Glomerular visceral epithelial cell (primary cell): ENCODE data around the gene RBBP8NL.

Experiments used
- DNase-seq: peaks from one replicate; pipeline ENCODE4 v3.0.0-alpha.2; 2016; ENCODE audit errors: extremely low spot score

Gene RBBP8NL

GRCh38 chr20:62407221-62407992, 19.9 kb downstream of the RBBP8NL start, which contains the start of gene CABLES2:
Gene CABLES2, minus strand, starts transcription at chr20:62407285. Its CDS starts 9 bp downstream, at chr20:62407276.
- DNase-seq, result peak; percentile 95

GRCh38 chr20:62406635-62407176, 20.6 kb downstream of the RBBP8NL start:
- no peak for DNase-seq

DNA sequence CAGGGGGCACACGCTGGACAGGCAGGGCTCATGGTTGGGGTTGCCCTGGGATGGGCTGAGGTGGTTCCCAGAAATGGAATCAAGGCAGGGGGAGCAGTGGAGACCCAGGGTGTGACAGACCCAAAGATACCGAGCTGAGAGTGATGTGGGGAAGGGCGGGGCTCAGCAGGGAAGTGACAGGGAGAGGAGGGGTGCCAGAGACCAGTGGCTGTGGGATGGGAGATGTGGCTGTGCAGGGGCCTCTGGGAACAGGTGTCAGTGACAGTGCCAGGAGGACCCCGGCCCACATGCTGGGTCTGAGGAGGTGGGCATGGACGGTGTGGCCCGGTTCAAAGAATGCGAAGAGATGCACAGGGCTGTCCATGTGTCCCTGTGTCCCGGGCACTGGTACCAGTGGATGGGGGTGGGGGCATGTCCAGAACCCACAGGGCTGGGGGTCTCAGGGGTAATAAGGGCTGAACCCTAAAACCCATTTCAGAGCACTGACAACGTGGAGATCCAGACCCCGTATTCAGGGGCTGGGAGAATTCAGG, 21.3 kb downstream of the RBBP8NL start:
- no peak for DNase-seq

DNA sequence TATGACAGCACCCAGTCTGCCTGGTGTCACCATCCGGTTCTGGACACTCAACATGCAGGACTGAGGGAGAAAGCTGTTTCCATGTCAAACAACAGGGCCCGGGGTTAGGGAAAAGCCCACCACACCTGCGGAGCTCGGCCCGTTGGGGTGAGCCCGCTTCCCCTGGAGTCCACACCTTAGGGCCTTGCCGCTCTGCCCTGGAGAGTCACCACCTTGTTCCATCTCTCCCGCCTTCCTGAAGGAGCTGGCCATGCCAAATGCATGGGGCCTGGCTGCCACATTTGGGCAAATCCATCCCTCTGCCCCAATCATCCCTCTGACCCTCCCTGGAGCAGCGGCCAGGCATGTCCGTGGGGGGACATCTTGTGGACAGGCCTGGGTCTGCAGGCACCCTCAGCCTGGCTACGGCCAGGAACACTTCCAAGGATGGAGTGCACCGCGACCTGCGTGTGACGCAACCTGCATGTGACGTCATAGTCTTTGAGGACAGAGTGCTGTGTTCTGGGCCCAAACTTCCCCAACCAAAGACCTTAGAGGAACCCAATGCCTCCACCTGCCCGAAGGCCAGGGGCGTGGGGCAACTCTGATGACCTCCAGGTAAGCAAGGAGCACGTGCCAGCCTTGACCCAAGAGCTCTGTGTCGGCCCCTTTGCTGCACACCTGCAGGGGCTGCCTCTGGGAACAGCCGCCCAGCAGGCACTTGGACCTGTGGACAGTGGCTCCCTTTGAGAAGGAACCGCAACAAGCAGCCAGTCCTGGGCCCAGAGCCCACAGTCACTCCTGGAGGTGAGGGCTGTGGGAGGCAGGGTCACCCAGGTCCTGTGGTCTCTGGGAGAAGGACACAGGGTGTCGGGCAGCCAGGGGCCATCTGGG, 22.0 kb downstream of the RBBP8NL start:
- DNase-seq, result peak; percentile 44

DNA sequence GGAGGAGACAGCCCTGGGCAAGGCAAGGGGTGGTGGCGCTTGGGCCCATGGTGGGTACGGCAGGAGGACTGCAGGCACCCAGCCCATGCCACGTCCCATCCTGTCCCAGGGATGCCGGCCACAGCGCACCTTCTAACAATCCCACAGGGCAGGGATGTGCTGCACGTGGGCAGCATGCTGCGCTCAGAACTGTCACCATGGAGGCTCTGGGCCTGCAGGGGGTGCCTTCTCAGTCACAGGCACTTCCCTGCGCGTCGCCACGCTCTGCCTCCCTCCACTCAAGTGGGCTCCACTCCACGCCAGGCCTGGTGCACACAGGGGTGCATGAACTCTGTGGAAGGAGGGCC, 22.6 kb downstream of the RBBP8NL start:
- no peak for DNase-seq

DNA sequence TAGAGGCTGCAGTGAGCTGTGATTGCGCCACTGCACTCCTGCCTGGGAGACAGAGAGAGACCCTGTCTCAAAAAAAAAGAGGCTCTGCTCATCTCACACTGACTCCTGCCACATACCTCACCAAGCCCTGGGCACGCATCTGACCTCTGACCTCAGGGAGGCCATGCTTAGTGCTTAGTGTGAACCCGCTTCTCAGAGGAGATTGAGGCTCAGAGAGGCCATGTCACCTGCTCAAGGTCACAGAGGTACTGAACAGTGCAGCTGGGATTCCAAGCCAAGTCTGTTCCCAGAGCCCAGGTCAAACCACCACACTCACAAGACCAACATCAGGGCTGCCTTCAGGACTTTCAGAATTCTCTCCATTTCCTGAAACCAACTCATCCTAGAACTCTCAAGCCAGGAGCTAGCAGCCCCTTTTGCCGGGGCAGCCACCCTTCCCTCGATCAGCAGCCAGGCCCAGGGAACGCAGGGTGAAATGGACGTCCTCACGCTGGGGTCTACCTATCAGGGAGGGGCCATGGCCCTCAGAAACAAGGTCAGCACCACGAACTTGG, 23.1 kb downstream of the RBBP8NL start:
- DNase-seq, result no peak

DNA sequence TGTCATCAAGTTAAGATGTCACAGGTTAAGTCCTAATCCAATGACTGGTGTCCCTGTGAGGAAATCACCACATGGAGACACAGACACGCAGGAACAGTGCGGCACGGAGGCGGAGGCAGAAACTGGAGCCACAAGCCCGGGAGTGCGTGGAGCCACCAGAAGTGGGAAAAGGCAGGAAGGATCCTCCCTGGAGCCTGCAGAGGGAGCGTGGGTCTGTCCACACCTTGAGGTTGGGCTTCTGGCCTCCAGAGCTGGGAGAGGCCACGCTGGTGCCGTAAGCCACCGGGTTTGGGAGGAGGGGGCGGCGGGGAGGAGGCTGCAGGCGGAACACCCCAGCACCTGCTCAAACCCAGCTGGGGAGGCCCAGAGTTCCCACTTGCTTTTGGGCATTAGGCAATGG, 24.0 kb downstream of the RBBP8NL start:
- DNase-seq, result no peak

DNA sequence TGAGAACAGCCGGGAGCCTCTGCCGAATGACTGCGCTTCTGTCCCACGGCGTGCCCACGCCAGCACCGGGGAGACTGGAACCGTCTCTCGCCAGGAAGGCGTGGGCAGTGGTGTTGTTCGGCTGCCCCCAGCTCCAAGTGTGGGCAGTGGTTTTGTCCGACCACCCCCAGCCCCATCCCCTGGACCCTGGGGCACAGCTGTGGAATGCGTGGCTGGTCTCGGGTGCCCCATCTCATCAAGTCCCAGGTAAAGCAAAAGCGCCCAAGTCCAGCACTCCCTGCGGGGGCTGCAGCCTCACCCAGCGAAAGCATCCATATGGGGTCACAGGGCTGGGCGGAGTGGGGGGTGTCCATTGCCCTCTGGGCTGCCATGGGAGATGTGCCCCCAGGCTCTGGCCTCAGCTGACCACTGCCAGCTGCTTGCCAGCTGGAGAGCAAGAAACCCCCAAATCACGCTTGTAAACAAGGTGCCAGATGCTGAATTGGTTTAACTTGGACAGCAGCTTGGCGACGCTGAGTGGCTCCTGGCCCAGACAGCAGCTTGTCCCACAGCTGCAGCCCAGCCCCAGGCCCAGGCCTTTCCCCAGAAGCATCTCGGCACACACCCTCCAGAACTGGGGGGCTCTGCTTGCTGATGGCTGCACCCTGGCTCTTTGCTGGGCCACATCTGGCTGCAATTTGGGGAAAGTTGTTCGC, 24.7 kb downstream of the RBBP8NL start:
- DNase-seq, result no peak

- no peak for DNase-seq
Observed at GRCh38 chr20:62401331-62401779, 26.0 kb downstream of the RBBP8NL start.

DNA sequence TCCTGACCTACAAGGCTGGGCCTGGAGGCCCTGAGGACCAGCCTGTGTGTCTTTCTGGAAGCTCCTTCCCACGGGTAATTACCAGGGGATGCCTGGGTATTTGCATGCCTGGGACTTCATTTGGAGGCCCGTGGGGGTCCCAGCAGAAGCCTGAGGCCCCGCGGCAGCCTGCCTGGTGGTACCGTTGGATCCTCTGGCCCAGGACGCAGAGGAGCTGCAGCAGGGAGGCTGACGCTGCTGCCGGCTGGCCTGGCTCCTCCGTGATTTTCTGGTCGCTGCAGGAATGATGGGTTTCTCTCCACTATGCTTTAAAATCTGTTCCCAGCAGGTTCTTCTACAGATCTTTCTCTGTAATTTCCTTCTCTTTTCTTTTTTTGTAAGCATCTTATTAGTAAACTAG, 26.8 kb downstream of the RBBP8NL start:
- no peak for DNase-seq

DNA sequence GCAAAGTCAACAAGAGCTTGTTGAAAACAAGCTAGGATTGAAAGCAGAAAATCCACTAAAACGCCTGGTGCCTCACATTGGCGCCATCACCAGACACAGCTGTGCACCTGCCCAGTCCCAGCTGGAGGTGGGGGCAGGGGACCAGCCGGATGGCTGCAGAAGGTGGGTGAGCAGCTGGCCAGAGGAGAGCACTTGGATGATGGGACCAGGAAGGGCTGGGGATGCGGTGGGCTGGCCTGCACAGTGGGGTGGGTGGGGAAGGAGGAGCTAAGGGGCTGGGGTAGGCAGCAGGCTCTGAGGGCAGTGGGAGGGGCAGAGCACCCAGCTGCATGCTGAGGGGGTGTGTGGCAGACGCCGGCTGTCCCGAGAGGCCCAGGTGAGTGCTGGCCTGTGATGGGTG, 27.3 kb downstream of the RBBP8NL start:
- DNase-seq, result no peak

- DNase-seq, result no peak
Observed at GRCh38 chr20:62398120-62398821, 29.1 kb downstream of the RBBP8NL start.

GRCh38 chr20:62396367-62397239, 30.7 kb downstream of the RBBP8NL start:
- no peak for DNase-seq

GRCh38 chr20:62395311-62396242, 31.8 kb downstream of the RBBP8NL start:
- DNase-seq, result no peak

- DNase-seq, result no peak
Observed at GRCh38 chr20:62394248-62395245, 32.8 kb downstream of the RBBP8NL start.

GRCh38 chr20:62393830-62394229, 33.5 kb downstream of the RBBP8NL start:
- no peak for DNase-seq

- no peak for DNase-seq
Observed at GRCh38 chr20:62393335-62393665, 34.0 kb downstream of the RBBP8NL start.
